Natural killer cell (primary cell): Measurements from ENCODE around the gene PSMB1. TPM values are rescaled to one million over a fixed set of nuclear protein-coding genes. Genes with fewer than 3 reads are reported as not detected.

ENCODE experiments used
- ATAC-seq, 3 donors: fragments of 150-1000 bp in 2 of 3; fragments of 200-7000 bp in 1 of 3; cut with Tn5 transposase; 1 replicate in 1 of 3; 2 replicates in 2 of 3; pipeline ENCODE4 v1.10.0; 2021; ENCODE audit warnings: mild to moderate bottlenecking in 2 of 3, moderate library complexity in 2 of 3
- DNase-seq, 2 donors: peaks; one replicate each; pipeline versions ENCODE4 v3.0.0 to v3.0.0-alpha.2; 2013 to 2021; ENCODE audit warnings: mixed read lengths in 1 of 2
- H3K27ac ChIP-seq: one replicate; pipeline ENCODE4 v1.5.1; 2013; ENCODE audit warnings: mild to moderate bottlenecking, low read length
- H3K27me3 ChIP-seq: one replicate; pipeline ENCODE4 v1.6.1; 2013; ENCODE audit warnings: low read length; ENCODE audit not compliant: control insufficient read depth, insufficient read depth
- H3K36me3 ChIP-seq: one replicate; pipeline ENCODE4 v1.6.1; 2013; ENCODE audit warnings: low read length; ENCODE audit not compliant: control insufficient read depth, insufficient read depth
- H3K4me1 ChIP-seq: one replicate; pipeline ENCODE4 v1.6.1; 2013; ENCODE audit warnings: low read length; ENCODE audit not compliant: control insufficient read depth, insufficient read depth
- H3K4me3 ChIP-seq: one replicate; pipeline ENCODE4 v1.5.1; 2013; ENCODE audit warnings: low read length
- H3K9me3 ChIP-seq: one replicate; pipeline ENCODE4 v1.6.1; 2013; ENCODE audit warnings: low read length; ENCODE audit not compliant: control insufficient read depth, insufficient read depth
- H3K27ac Mint-ChIP-seq, 2 donors: one replicate each; pipeline ENCODE4 v1.8.0; 2022; ENCODE audit warnings: mild to moderate bottlenecking in 2 of 2, mixed read lengths in 2 of 2, moderate library complexity in 1 of 2
- H3K27me3 Mint-ChIP-seq, 2 donors: one replicate each; pipeline ENCODE4 v1.8.0; 2022; ENCODE audit warnings: low read depth in 2 of 2, mixed read lengths in 2 of 2
- H3K36me3 Mint-ChIP-seq: one replicate; pipeline ENCODE4 v1.8.0; 2022; ENCODE audit warnings: mixed read lengths
- H3K4me1 Mint-ChIP-seq, 2 donors: one replicate each; pipeline ENCODE4 v1.8.0; 2022; ENCODE audit warnings: mixed read lengths in 2 of 2
- H3K4me3 Mint-ChIP-seq: one replicate; pipeline ENCODE4 v1.8.0; 2022; ENCODE audit warnings: mild to moderate bottlenecking, moderate library complexity, mixed read lengths
- H3K9me3 Mint-ChIP-seq, 2 donors: one replicate each; pipeline ENCODE4 v1.8.0; 2022; ENCODE audit warnings: mixed read lengths in 2 of 2
- CTCF ChIP-seq: fragments of 200-600 bp; IDR thresholded peaks from one replicate; pipeline ENCODE4 v1.8.0; 2022; ENCODE audit warnings: antibody characterized with exemption
- WGBS: methylation state at CpG from one replicate; pipeline ENCODE4 v1.1.7; 2013; ENCODE audit warnings: missing lambda C conversion rate; ENCODE audit not compliant: insufficient coverage; 5-methylcytosine and 5-hydroxymethylcytosine counted together
- intact Hi-C: fragments of 100-400 bp; cut with micrococcal nuclease; formaldehyde crosslinking; loops from one replicate; pipeline ENCODE4 v1.14.2; 2022
- total RNA-seq, 4 donors: library from RNA; stranded (reverse); fragments of 120-200 nt in 1 of 4; gene quantifications; one replicate each; pipeline versions ENCODE4 v1.2.3 to v1.2.4, GENCODE V29; 2013 to 2022

The PSMB1 gene
- total RNA-seq, 3 donors from 2014 or later (not counting 1 experiment from before 2014, with no cell fraction given) = 102 to 129 (median 103) TPM

- peaks cover 14 to 58% of the 10 kb centered on the region in 2 donors for H3K27me3 Mint-ChIP-seq
- H3K27ac Mint-ChIP-seq = no peak overlapping the region
- DNase-seq (no peak), ATAC-seq (no peak)
- H3K4me3 ChIP-seq = no peak overlapping the region
- no peaks in the 10 kb centered on the region for H3K4me1 Mint-ChIP-seq
- TF ChIP-seq CTCF = no peak
- H3K9me3 Mint-ChIP-seq = peaks cover 11 to 18% of the 10 kb centered on the region in 2 donors
- H3K4me1 ChIP-seq = no peaks in the 10 kb centered on the region
- no peak overlapping the region for H3K4me3 Mint-ChIP-seq
- H3K27ac ChIP-seq = no peak overlapping the region
- WGBS = 100% methylated on average over 1 of the region's 1 CpG
- peaks cover 15% of the 10 kb centered on the region for H3K9me3 ChIP-seq
- no peaks in the 10 kb centered on the region for H3K36me3 ChIP-seq
- no peaks in the 10 kb centered on the region for H3K27me3 ChIP-seq
- intact Hi-C loops = no loop called here
- peaks cover 28% of the 10 kb centered on the region for H3K36me3 Mint-ChIP-seq
Measured at GRCh38 chr6:170590725-170591124, 37.6 kb upstream of the PSMB1 start.

GRCh38 chr6:170584954-170585498 is 31.9 kb upstream of the PSMB1 start:
- H3K4me1 Mint-ChIP-seq = peaks cover 32 to 37% of the 10 kb centered on the region in 2 donors
- H3K27me3 Mint-ChIP-seq = peaks cover 3 to 16% of the 10 kb centered on the region in 2 donors
- peak overlapping the region; percentile 87 for H3K27ac ChIP-seq
- peak overlapping the region; percentile 75 for H3K4me3 ChIP-seq
- H3K9me3 Mint-ChIP-seq = peaks cover 0 to 3% of the 10 kb centered on the region in 2 donors
- no peaks in the 10 kb centered on the region for H3K36me3 Mint-ChIP-seq
- no peak for DNase-seq
- 11% methylated on average over 6 of the region's 6 CpGs for WGBS
- peaks cover 13% of the 10 kb centered on the region for H3K4me1 ChIP-seq
- no peaks in the 10 kb centered on the region for H3K27me3 ChIP-seq
- ATAC-seq = no peak
- H3K36me3 ChIP-seq = peaks cover 12% of the 10 kb centered on the region
- no peak for TF ChIP-seq CTCF
- H3K4me3 Mint-ChIP-seq = peak overlapping the region; percentile 97
- intact Hi-C loops = loop anchor here (1.0 kb wide), 2 partner anchors 31 to 883 kb away; partner anchors contain the start of genes C6orf120, TBP and WDR27
- peaks cover under 1% of the 10 kb centered on the region for H3K9me3 ChIP-seq
- H3K27ac Mint-ChIP-seq = peak overlapping the region; percentile 95 to 97

GRCh38 chr6:170584181-170584953 is 31.3 kb upstream of the PSMB1 start, which contains the start of gene PDCD2:
PDCD2 (minus strand) TSS chr6:170584637; CDS start chr6:170584581, 56 bp downstream.
- Mint-ChIP-seq H3K9me3 (no peaks in the 10 kb centered on the region), H3K27ac (peak within 1 kb of the TSS; percentile 95 to 97), H3K4me1 (peaks cover 32 to 37% of the 10 kb centered on the region in 2 donors), H3K27me3 (peaks cover 3 to 16% of the 10 kb centered on the region in 2 donors), H3K4me3 (peak within 1 kb of the TSS; percentile 97), H3K36me3 (peaks cover under 1% of the 10 kb centered on the region)
- intact Hi-C loops = loop anchor here (1.0 kb wide), 2 partner anchors 30 to 882 kb away; partner anchors contain the start of genes C6orf120, TBP and WDR27
- H3K9me3 ChIP-seq = no peaks in the 10 kb centered on the region
- under 1% methylated on average over 81 of the region's 81 CpGs for WGBS
- H3K4me3 ChIP-seq = peak within 1 kb of the TSS; percentile 75
- peaks cover 16% of the 10 kb centered on the region for H3K36me3 ChIP-seq
- DNase-seq (peak; percentile 80 to 96), ATAC-seq (peak; percentile 92 to 98 (median 94))
- no peaks in the 10 kb centered on the region for H3K27me3 ChIP-seq
- TF ChIP-seq CTCF = no peak
- peak within 1 kb of the TSS; percentile 87 for H3K27ac ChIP-seq
- H3K4me1 ChIP-seq = peaks cover 13% of the 10 kb centered on the region
